Endothelial cell of umbilical vein (primary cell): ENCODE results near the gene SLC9A9. TPM values are rescaled to one million over a fixed set of nuclear protein-coding genes. Genes with fewer than 3 reads are reported as not detected.
A peak's percentile ranks its signal among the peaks of the same experiment; 100 is the strongest.
"Not testable (repeated sequence)": the region's sequence is repeated elsewhere in the genome, so short reads cannot be mapped to it uniquely, and the experiment has no call there.

ENCODE experiments used
- BruUV-seq: library from RNA; stranded (reverse); fragments of 400-500 nt; replicated peaks from 2 replicates; lab custom pipeline; 2021; lab: Mats Ljungman, UMichigan
- CTCF ChIA-PET: fragments of 300-600, 350-600 bp; sonication (Branson Sonifier 250); formaldehyde crosslinking; loops from one replicate; lab custom pipeline; 2021; ENCODE audit warnings: antibody characterized with exemption, inconsistent platforms; lab: Charles Lee
- POLR2A ChIA-PET: fragments of 300-600, 350-600 bp; sonication (Branson Sonifier 250); formaldehyde crosslinking; loops from one replicate; lab custom pipeline; 2021; ENCODE audit warnings: antibody characterized with exemption, inconsistent platforms; lab: Charles Lee
- DNase-seq: peaks from one replicate; pipeline ENCODE4 v3.0.0-alpha.2; 2011; ENCODE audit warnings: low read depth, low spot score
- FAIRE-seq: peaks from 2 replicates; lab custom pipeline; 2011; peaks lifted over from hg19 to GRCh38; lab: Jason Lieb, UNC
- H2AFZ ChIP-seq: 2 replicates; pipeline ENCODE4 v1.6.0; 2012; ENCODE audit warnings: low read depth, low read length, control low read depth, inconsistent platforms
- H3K27ac ChIP-seq: 2 replicates; pipeline ENCODE4 v1.5.1; 2011; ENCODE audit warnings: low read depth, mild to moderate bottlenecking, control low read depth, low read length, moderate library complexity; ENCODE audit not compliant: insufficient read depth
- H3K27me3 ChIP-seq, 2 experiments: 2 replicates each; pipeline versions ENCODE4 v1.6.0 to v1.6.1; 2011; ENCODE audit warnings: low read length in 2 of 2, mixed read lengths in 1 of 2; ENCODE audit not compliant: control insufficient read depth in 2 of 2, insufficient read depth in 2 of 2
- H3K36me3 ChIP-seq, 2 experiments: 2 replicates in 1 of 2; 3 replicates in 1 of 2; pipeline ENCODE4 v1.5.1; 2011; ENCODE audit warnings: low read length in 2 of 2, mild to moderate bottlenecking in 1 of 2, moderate library complexity in 1 of 2; ENCODE audit not compliant: control insufficient read depth in 2 of 2, insufficient read depth in 2 of 2; ENCODE audit errors: extremely low read depth in 1 of 2
- H3K4me1 ChIP-seq: 3 replicates; pipeline ENCODE4 v1.5.1; 2011; ENCODE audit warnings: mild to moderate bottlenecking, low read length; ENCODE audit not compliant: control insufficient read depth, insufficient read depth; ENCODE audit errors: extremely low read depth
- H3K4me2 ChIP-seq: 2 replicates; pipeline ENCODE4 v1.6.1; 2011; ENCODE audit warnings: low read length, control low read depth, mixed read lengths; ENCODE audit not compliant: insufficient read depth
- H3K4me3 ChIP-seq, 3 experiments: fragments of 200-600 bp in 1 of 3; sonication (generic), shearing (Covaris generic) in 1 of 3; replicated peaks in 1 of 3; 2 replicates each; pipeline ENCODE4 v1.5.1; 2011 to 2016; ENCODE audit warnings: control low read depth in 3 of 3, low read length in 3 of 3, mild to moderate bottlenecking in 2 of 3, inconsistent platforms in 1 of 3, low read depth in 1 of 3, moderate library complexity in 1 of 3; ENCODE audit not compliant: insufficient read depth in 1 of 3
- H3K79me2 ChIP-seq: 2 replicates; pipeline ENCODE4 v1.6.0; 2012; ENCODE audit warnings: low read length, inconsistent platforms; ENCODE audit not compliant: control insufficient read depth, insufficient read depth
- H3K9ac ChIP-seq: replicated peaks from 2 replicates; pipeline ENCODE3; 2011; ENCODE audit warnings: low read length, control low read depth; ENCODE audit not compliant: insufficient read depth; ENCODE audit errors: extremely low read depth
- H3K9me1 ChIP-seq: replicated peaks from 3 replicates; pipeline ENCODE4 v1.6.0; 2011; ENCODE audit warnings: mild to moderate bottlenecking, low read length; ENCODE audit not compliant: control insufficient read depth, insufficient read depth; ENCODE audit errors: extremely low read depth
- H3K9me3 ChIP-seq: replicated peaks from 2 replicates; pipeline ENCODE4 v1.5.1; 2012; ENCODE audit warnings: low read length, inconsistent platforms; ENCODE audit not compliant: control insufficient read depth, insufficient read depth
- H4K20me1 ChIP-seq: replicated peaks from 2 replicates; pipeline ENCODE3; 2011; ENCODE audit warnings: mild to moderate bottlenecking, low read length; ENCODE audit not compliant: control insufficient read depth, insufficient read depth; ENCODE audit errors: extremely low read depth
- CTCF ChIP-seq, 2 donors: IDR thresholded peaks; 1 replicate in 1 of 2; 2 replicates in 1 of 2; pipeline ENCODE4 v1.5.1; 2011; ENCODE audit warnings: low read length in 2 of 2, mild to moderate bottlenecking in 2 of 2, moderate library complexity in 2 of 2, control low read depth in 1 of 2, inconsistent platforms in 1 of 2, low read depth in 1 of 2; ENCODE audit not compliant: insufficient read depth in 1 of 2; ENCODE audit errors: extremely low read depth in 1 of 2
- JUN ChIP-seq: IDR thresholded peaks from 2 replicates; pipeline ENCODE4 v1.6.1; 2011; ENCODE audit warnings: borderline replicate concordance, low read depth; ENCODE audit not compliant: insufficient read length, insufficient read depth
- dilution Hi-C: fragments of 300-500 bp; cut with MboI; formaldehyde crosslinking; loops from one replicate; pipeline ENCODE4 v1.15.0; 2019; ENCODE audit warnings: low sequenced_read_pairs; ENCODE audit not compliant: extremely low pct_ligation_motif_present
- intact Hi-C: fragments of 100-400 bp; cut with micrococcal nuclease; formaldehyde crosslinking; loops from one replicate; pipeline ENCODE4 v1.10.0; 2022
- polyA plus RNA-seq, 4 experiments: library from polyadenylated mRNA; depleted of rRNA in 3 of 4; stranded (reverse) in 3 of 4; unstranded in 1 of 4; fragments of >200 nt; gene quantifications; 2 replicates each; pipeline versions ENCODE4 v1.2.1 to v1.2.3, GENCODE V29; 2011 to 2012; ENCODE audit warnings: missing spikeins in 1 of 4
- total RNA-seq: library from RNA; stranded (reverse); gene quantifications from 2 replicates; pipeline ENCODE4 v1.2.3, GENCODE V29; 2021

The SLC9A9 gene
- total and polyA plus RNA-seq, 2 donors (not counting 3 experiments of a cell fraction or from before 2014, with no cell fraction given), result 1.5 to 1.8 TPM

GRCh38 chr3:143433787-143434378, 414.4 kb downstream of the SLC9A9 start:
- H3K9me3 ChIP-seq, result no peaks in the 10 kb centered on the region
- H4K20me1 ChIP-seq, result no peaks in the 10 kb centered on the region
- H3K4me1 ChIP-seq, result no peaks in the 10 kb centered on the region
- no peaks in the 10 kb centered on the region for H3K27me3 ChIP-seq
- H3K79me2 ChIP-seq, result no peaks in the 10 kb centered on the region
- TF ChIP-seq JUN, result no peak
- TF ChIP-seq CTCF (IDR thresholded peaks at IDR 0.05; ENCODE audit: extremely low read depth in 1 of 2, insufficient read depth in 1 of 2, low read depth in 1 of 2, low read length in 2 of 2), result peak; percentile 35 to 37
- intact Hi-C loops (loop anchor here (1.0 kb wide), 2 partner anchors 210 to 240 kb away; no protein-coding TSS in a partner anchor), dilution Hi-C loops (no loop called here)
- FAIRE-seq (no peak), DNase-seq (no peak)
- H3K4me2 ChIP-seq, result no peak overlapping the region
- no peak overlapping the region for H3K27ac ChIP-seq
- H3K9ac ChIP-seq, result no peak overlapping the region
- BruUV-seq, result no TSS peak
- H3K36me3 ChIP-seq, result no peaks in the 10 kb centered on the region
- H3K9me1 ChIP-seq, result no peaks in the 10 kb centered on the region
- POLR2A ChIA-PET, result no interaction called here
- no peak overlapping the region for H3K4me3 ChIP-seq
- H2AFZ ChIP-seq, result no peak overlapping the region
- CTCF ChIA-PET, result interaction anchor here (0.6 to 7.7 kb wide), 19 partner anchors 9 to 240 kb away, joined by 3 to 62 read pairs (median 4); no protein-coding TSS in a partner anchor

- CTCF ChIA-PET, result interaction anchor here (7.7 kb wide), 1 partner anchor 212 kb away, joined by 62 read pairs; no protein-coding TSS in a partner anchor
- DNase-seq, result not testable (repeated sequence)
Measured at GRCh38 chr3:143431298-143431697, 417.0 kb downstream of the SLC9A9 start.

More at GRCh38 chr3:143431298-143431697, 417.0 kb downstream of the SLC9A9 start:
- H3K4me1 ChIP-seq, H3K9ac ChIP-seq, intact Hi-C loops, dilution Hi-C loops, POLR2A ChIA-PET, H3K36me3 ChIP-seq, H3K9me3 ChIP-seq, H3K27me3 ChIP-seq, BruUV-seq, H4K20me1 ChIP-seq, H3K79me2 ChIP-seq, H3K4me2 ChIP-seq, FAIRE-seq, H3K27ac ChIP-seq, H2AFZ ChIP-seq, H3K9me1 ChIP-seq, H3K4me3 ChIP-seq: not testable (repeated sequence)
